Nephron (organoid): ENCODE measurements around the gene FOXA3.

Experiments
- H3K27ac Mint-ChIP-seq, 3 experiments: 2 replicates each; pipeline ENCODE4 v1.8.0; 2020; ENCODE audit warnings: mixed read lengths in 3 of 3, mild to moderate bottlenecking in 2 of 3, moderate library complexity in 1 of 3
- H3K27me3 Mint-ChIP-seq: 2 replicates; pipeline ENCODE4 v1.8.0; 2021; ENCODE audit warnings: low read depth, mild to moderate bottlenecking, moderate library complexity, mixed read lengths
- H3K36me3 Mint-ChIP-seq: 2 replicates; pipeline ENCODE4 v1.8.0; 2020; ENCODE audit warnings: low read depth, mixed read lengths
- H3K4me1 Mint-ChIP-seq: 2 replicates; pipeline ENCODE4 v1.8.0; 2020; ENCODE audit warnings: mixed read lengths
- H3K4me3 Mint-ChIP-seq, 3 experiments: 2 replicates each; pipeline ENCODE4 v1.8.0; 2020; ENCODE audit warnings: mild to moderate bottlenecking in 3 of 3, mixed read lengths in 3 of 3, moderate library complexity in 2 of 3
- H3K9me3 Mint-ChIP-seq: 2 replicates; pipeline ENCODE4 v1.8.0; 2020; ENCODE audit warnings: mixed read lengths
- TF ChIP-seq, protein P1 (sequence below), 3 experiments: fragments of 200-600 bp; sonication (generic); IDR thresholded peaks; one replicate each; pipeline ENCODE4 v1.5.0; 2021; ENCODE audit warnings: antibody characterized with exemption in 3 of 3; ENCODE audit not compliant: unreplicated experiment in 3 of 3

FOXA3 gene

DNA sequence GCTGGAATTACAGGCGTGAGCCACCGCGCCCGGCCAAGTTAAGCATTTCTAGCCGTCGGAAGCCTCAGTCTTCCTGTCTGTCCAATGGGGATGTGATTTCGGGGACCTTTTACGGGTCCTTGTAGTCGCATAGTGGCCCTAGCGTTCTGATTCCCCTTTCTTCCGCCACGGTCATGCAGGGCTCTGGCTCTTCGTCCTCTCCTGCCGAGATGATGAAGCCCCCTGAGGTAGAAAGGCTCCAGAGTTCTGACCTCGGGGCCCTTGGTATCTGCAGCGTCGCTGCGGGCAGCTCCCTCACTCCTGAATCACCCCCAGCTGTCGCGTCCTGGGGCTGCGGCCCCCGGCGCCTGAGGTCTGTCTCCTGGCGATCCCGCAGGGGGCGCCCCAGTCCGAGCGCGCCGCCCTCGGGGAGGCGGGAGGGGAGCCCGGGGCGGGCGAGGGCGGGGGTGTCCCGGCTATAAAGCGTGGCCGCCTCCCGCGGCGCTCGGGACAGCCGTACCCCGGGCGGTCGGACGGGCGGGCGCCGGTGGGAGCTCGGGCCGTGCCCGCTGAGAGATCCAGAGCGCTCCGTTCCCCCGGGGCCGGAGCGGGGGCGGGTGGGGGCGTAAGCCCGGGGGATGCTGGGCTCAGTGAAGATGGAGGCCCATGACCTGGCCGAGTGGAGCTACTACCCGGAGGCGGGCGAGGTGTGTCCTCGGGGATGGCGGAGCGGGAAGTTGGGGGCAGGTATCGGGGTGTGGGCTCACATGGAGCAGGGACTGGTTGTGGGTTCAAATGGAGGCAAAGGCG, at the start of gene FOXA3:
TSS of gene FOXA3 (plus strand) at position 487 of the 789 bp plus-strand sequence. CDS start at position 618, 131 bp downstream.
- H3K4me1 Mint-ChIP-seq: peaks cover 9% of the 10 kb centered on the region
- H3K9me3 Mint-ChIP-seq: no peaks in the 10 kb centered on the region
- peak within 1 kb of the TSS; percentile 84 to 96 (median 94) for H3K27ac Mint-ChIP-seq
- H3K36me3 Mint-ChIP-seq: peaks cover 6% of the 10 kb centered on the region
- peaks cover 60% of the 10 kb centered on the region for H3K27me3 Mint-ChIP-seq
- H3K4me3 Mint-ChIP-seq: peak within 1 kb of the TSS; percentile 93 to 97 (median 93)
- TF ChIP-seq, protein P1, sequence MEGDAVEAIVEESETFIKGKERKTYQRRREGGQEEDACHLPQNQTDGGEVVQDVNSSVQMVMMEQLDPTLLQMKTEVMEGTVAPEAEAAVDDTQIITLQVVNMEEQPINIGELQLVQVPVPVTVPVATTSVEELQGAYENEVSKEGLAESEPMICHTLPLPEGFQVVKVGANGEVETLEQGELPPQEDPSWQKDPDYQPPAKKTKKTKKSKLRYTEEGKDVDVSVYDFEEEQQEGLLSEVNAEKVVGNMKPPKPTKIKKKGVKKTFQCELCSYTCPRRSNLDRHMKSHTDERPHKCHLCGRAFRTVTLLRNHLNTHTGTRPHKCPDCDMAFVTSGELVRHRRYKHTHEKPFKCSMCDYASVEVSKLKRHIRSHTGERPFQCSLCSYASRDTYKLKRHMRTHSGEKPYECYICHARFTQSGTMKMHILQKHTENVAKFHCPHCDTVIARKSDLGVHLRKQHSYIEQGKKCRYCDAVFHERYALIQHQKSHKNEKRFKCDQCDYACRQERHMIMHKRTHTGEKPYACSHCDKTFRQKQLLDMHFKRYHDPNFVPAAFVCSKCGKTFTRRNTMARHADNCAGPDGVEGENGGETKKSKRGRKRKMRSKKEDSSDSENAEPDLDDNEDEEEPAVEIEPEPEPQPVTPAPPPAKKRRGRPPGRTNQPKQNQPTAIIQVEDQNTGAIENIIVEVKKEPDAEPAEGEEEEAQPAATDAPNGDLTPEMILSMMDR (IDR thresholded peaks at IDR 0.05; ENCODE audit: unreplicated experiment in 3 of 3): peak; percentile 47 to 61 (median 53)

DNA sequence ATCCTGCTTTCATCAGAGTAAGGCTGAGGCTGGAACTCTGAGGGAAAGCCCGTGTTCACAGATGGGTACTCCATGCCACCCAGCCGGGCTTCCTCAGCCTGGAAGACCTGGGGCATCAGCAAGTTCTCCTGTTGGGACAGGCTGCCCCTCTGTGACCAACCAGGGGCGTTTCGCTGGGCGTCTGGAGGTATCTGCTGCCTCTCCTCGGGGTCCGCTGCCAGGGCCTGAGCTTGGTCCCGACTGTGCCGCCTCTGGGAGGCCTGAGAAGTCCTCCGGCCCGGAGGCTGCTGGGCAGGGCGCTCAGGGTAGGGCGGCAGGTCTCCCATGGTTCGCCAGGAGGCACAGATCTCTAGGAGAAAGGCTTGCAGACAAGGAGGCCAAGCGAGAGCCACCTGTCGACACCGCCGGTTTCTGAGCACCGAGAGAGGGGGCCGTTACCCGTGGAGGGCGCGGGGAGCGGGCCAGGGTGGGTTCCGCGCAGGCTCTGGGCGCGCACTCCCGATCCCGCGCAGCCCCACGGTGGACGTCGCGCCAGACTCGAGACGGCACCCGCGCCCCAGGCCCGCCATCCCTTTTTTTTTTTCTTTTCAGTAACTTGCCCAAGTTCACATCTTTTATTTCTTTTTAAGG, 49.2 kb upstream of the FOXA3 start, which contains the start of gene RSPH6A:
TSS of gene RSPH6A (minus strand) at position 458 of the 630 bp plus-strand sequence. CDS start at position 326, 132 bp downstream.
- Mint-ChIP-seq H3K4me1 (peaks cover 5% of the 10 kb centered on the region), H3K27me3 (peaks cover 3% of the 10 kb centered on the region), H3K27ac (peak within 1 kb of the TSS; percentile 64 to 90 (median 70))

DNA sequence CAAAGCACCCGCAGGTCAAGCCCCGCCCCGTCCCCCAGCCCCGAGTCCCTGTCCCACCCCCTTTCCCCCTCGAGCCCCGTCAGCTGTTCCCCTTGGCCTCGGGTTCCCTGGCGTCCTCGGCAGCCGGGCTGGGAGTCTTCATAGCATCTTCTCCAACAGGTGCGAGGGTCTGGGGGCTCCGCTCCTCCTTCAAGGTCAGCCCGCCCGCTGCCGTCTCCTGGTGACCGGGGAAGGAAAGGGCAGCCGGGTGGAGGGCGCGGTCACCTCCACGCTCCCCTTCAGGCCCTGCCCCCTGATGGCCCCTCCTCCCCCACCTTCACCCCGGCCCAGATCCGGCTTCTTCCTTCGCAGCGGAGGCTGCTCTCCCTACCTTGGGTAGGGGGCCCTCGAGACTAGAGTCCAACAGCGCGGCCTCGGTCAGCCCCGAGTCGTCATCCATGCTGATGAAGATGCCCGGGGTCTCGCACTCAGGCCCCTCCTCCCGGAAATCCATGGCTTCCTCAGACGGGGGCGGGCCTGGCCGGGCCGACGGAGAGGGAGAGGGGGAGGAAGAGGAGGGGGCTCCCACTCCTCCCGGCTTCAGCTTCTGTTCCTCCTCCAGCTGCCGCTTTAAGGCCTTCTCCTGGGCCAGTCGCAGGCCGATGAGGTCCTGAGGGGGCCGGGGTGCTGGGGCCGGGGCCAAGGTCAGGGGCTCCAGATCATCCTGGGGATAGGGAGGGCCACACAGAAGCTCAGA, 48.5 kb upstream of the FOXA3 start:
- H3K36me3 Mint-ChIP-seq: peaks cover 9% of the 10 kb centered on the region
- H3K4me1 Mint-ChIP-seq: peaks cover 5% of the 10 kb centered on the region
- no peaks in the 10 kb centered on the region for H3K9me3 Mint-ChIP-seq
- H3K4me3 Mint-ChIP-seq: peak overlapping the region; percentile 91 to 94 (median 92)
- H3K27ac Mint-ChIP-seq: peak overlapping the region; percentile 64 to 90 (median 70)
- peaks cover 3% of the 10 kb centered on the region for H3K27me3 Mint-ChIP-seq
- TF ChIP-seq, protein P1 (IDR thresholded peaks at IDR 0.05; ENCODE audit: unreplicated experiment in 3 of 3): no peak

More for the DNA sequence above, 49.2 kb upstream of the FOXA3 start, which contains the start of gene RSPH6A:
- peak within 1 kb of the TSS; percentile 91 to 94 (median 92) for H3K4me3 Mint-ChIP-seq
- H3K9me3 Mint-ChIP-seq: no peaks in the 10 kb centered on the region
- peaks cover 4% of the 10 kb centered on the region for H3K36me3 Mint-ChIP-seq
- TF ChIP-seq, protein P1 (IDR thresholded peaks at IDR 0.05; ENCODE audit: unreplicated experiment in 3 of 3): peak in 1 of 3 experiments; percentile 5

DNA sequence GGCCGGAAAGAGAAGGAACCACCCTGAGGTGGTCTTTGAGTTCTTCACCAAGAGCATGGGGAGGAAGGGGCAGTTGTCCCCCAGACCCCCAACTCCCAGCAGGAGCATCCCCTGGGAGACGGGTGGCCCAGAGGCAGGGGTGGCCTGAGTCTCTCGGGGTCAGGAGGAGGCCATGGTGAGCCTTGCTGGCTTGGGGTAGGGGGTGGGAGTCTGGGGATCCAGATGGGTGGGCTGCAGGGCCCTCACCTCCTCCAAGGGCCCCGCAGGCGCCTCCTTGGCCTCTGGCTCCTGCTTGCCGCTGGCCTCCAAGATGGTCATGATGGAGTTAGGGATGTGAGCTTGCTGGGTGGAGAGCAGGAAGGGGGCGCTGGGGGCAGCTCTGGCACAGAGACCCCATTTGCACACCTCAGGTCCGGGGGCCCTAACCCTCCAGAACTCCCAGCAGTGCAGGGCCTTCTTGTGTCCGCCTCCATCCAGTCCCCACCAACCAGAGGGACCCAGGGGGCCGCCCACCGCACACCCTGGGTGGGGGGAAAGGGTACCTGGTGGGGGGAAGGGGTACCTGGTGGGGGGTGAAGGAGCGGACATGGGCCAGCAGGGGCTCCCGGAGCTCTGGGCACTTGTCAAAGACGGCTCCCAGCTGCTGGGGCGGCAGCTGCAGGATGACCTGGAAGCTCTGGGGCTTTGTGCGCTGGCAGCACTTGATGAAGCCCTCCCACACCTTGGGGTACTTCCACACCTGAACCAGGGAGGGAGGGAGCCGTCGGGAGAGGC, 47.7 kb upstream of the FOXA3 start:
- no peaks in the 10 kb centered on the region for H3K9me3 Mint-ChIP-seq
- H3K27ac Mint-ChIP-seq: peak overlapping the region; percentile 44 to 90 (median 87)
- H3K4me1 Mint-ChIP-seq: peaks cover 5% of the 10 kb centered on the region
- TF ChIP-seq, protein P1 (IDR thresholded peaks at IDR 0.05; ENCODE audit: unreplicated experiment in 3 of 3): no peak
- peak overlapping the region; percentile 91 to 94 (median 92) for H3K4me3 Mint-ChIP-seq
- H3K36me3 Mint-ChIP-seq: peaks cover 12% of the 10 kb centered on the region
- peaks cover 3% of the 10 kb centered on the region for H3K27me3 Mint-ChIP-seq

DNA sequence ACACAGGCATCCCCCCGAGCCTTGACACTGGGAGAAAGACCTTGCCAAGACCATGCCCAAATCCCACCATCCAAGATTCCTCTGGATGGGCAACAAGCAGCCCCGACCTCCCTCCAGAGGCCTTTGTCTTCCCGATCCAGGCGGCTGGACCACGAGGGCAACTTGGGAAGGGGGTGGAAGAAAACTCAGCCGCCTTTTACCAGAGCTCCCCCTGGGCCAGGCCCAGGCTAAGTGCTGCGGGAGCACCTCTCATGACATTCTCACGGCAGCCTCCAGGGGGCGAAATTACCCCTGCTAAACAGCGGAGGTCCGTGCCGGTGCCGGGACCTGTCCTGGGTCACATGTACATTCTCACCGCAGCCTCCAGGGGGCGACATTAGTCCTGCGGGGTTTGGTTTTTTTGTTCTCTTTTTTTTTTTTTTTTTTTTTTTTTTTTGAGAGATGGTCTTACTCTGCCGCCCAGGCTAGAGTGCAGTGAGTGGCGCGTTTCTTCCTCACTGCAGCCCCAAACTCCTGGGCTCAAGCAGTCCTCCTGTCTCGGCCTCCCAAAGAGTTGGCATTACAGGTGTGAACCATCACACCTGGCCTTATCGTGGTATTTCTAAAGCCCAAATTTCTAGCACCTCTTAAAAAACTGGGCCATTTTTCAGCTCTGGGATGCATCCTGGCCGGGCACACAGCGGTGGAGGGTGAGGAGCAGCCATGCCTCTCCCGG, 47.0 kb upstream of the FOXA3 start:
- Mint-ChIP-seq H3K4me3 (peak overlapping the region; percentile 62 to 77 (median 75)), H3K27me3 (peaks cover 3% of the 10 kb centered on the region), H3K9me3 (no peaks in the 10 kb centered on the region), H3K36me3 (peaks cover 12% of the 10 kb centered on the region), H3K4me1 (peaks cover 5% of the 10 kb centered on the region), H3K27ac (peak overlapping the region; percentile 44 to 87 (median 66))
- TF ChIP-seq, protein P1 (IDR thresholded peaks at IDR 0.05; ENCODE audit: unreplicated experiment in 3 of 3): peak; percentile 97 to 99 (median 99)
